Globus pallidus (tissue), 1 donor: ENCODE measurements around the gene ETNPPL.
A peak's percentile ranks its signal among the peaks of the same experiment; 100 is the strongest.

ENCODE experiments used
- DNase-seq: peaks from one replicate; pipeline ENCODE4 v3.0.0-alpha.2; 2015; ENCODE audit warnings: low spot score

ETNPPL gene

DNA sequence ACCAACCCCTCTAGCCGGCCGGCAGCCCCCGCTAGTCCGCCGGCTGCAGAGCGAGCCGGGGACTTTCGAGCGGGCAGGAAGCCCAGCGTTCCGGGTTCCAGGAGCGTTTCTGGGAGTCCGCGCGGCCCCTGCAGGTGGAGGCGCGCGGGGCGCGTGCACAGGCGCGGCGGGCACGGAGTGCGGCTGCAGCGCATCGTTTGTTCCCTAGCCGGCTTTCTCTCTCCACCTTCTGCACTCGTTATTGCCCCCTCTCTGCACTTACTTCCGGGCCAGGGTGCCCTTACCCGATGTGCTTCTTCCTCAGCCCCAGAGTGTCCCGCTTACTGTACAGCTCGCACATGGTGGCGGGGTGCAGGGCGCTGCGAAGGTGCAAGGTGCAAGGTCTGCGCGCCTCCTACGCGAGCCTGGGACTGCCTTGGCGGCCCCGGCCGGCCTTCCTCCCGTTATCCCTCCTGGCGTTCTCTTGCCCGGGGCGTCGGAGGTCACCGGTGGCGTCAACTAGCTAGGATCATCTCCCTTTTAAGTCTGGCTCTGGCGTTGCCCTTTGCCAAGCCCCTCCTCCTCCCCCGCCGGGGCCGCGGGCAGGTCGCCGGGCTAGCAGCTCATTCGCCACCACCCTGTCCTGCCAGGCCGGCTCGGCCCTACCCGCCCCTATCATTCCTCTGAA is at the start of gene ETNPPL:
Gene ETNPPL (minus strand): TSS at position 495 of the 667 bp plus-strand sequence. CDS start 155 bp downstream, at position 340.
- peak; percentile 46 for DNase-seq

DNA sequence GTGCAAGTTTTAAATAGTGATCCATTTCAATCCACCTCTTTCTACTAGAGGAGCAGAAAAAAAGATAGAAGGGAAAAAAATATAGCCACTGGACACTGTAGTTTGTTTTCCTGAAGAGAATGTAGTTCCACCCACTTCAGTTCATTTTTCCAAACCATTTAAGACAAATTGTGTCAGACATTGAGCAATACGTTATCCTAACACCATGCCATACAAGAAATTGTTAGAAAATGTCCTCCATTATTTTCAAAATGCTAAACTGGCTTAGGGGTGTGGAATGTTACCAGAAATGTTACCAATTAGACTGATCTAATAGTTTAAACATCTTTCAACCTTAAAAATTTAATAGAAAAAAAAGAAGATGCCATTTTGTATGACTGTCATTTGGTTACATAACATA is 48.6 kb upstream of the ETNPPL start:
- DNase-seq = no peak

DNA sequence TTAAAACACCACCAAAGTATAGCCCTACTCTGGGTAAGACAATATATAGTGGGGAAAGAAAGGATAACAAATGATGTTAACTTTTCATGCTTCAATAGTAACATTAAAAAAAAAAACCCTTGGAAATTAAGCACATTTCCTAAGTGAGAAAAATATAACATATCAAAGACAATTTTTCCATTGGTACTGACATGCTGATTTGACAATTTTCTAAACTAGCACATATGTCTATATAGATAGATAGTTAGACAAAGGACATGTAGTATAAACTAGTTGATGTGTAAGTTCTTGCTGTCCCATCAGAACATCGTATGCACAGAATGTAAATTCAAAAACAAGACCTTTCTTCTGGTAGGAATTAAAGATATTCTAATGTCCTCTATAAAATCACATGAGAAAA is 47.2 kb upstream of the ETNPPL start:
- no peak for DNase-seq

DNA sequence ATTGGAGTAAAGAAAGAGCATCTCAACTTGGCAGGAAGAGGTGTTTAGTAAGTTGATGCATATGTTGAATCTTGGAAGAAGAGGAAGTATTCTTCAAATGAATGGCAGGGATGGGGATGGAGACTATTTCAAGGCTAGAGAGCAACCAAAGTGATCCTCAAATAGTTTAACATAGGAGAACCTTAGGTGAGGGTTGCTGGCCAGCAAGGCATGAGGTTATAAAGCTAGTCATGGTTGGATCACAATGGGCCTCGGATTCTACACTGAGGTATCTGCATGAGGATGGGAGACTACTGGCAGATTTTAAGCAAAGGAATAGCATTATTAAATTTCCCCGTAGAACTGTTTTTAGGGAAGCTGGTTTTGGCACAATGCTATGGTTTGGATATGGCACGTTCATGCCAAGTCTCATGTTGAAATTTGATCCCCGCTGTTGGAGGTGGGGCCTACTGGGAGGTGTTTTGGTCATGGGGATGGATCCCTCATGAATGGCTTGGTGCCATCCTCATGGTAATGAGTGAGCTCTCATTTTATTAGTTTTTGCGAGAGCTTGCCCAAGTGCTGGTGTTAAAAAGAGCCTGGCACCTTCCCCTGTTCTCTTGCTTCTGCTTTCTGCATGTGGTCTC is 41.9 kb upstream of the ETNPPL start:
- DNase-seq = no peak

DNA sequence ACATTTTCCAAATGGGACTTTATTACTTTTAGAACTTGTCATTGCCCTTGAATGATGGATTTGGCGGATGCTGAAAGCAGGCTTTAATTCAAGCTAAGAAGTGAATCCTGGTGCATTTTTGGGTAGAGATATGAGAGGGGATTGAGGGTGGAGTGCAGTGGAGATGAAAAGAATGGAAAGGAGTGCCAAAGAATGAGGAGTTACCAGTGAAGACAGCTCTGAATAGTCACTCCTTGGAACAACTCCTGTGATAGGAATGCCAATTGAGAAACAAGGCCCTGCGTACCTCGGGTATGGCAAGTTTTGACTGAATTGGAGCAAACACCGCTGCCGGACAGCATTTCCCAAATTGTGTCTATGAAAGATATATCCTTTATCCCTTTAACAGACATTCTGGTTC is 36.5 kb upstream of the ETNPPL start:
- DNase-seq = no peak

DNA sequence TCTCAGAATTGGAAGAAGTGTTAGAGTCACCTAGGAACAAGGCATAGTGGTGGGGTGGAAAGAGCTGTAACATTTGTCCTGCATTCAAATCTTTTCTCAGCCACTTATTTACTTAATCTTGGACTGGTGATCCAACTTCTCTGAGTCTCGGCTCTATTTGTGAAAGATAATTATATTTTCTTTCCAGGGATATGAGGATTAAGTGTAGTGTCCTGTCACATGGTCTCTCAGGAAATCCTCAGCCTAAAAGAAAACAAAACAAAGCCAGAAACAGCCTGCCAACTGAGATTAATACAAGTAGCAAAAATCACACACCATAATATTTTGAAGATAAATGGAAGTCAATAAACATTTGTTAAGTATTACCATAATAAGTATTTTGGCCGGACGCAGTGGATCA is 33.3 kb upstream of the ETNPPL start:
- no peak for DNase-seq

DNA sequence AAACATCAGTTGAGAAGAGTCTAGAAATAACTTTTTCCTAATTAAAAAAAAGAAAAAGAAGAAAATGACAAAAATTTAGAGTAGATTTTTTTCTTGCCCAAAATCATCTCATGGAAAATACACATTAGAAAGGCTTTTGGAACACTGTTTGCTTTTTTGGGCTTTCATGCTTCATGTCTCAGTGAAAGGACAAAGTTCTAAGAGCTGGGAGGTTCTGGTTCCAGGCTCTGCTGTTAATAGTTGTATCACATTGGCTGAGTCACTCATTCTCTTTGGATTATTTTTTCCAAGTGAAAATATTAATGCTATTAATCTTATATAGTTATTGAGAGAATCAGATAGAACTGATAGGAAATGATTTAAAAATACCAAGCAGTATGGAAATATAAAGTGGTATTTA is 32.9 kb upstream of the ETNPPL start:
- no peak for DNase-seq

DNA sequence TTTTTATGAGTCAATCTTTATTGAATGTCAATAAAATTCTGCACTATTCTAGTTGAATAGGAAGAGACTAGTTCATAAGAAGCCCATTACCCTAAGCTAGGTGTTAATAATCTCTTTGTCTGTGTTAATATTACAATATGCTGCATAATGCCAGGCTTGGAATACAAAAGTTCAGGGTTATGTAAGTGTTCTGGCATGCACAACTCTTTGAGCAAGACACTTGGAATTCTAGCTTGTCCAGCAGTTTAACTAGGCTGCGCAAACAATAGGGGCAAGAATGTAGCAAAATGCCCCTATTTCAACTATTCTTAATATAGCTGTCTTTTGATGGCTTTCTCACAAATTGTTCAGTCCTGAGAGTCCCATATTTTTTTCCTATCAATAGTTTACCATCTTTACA is 31.3 kb upstream of the ETNPPL start:
- DNase-seq = peak; percentile 28

DNA sequence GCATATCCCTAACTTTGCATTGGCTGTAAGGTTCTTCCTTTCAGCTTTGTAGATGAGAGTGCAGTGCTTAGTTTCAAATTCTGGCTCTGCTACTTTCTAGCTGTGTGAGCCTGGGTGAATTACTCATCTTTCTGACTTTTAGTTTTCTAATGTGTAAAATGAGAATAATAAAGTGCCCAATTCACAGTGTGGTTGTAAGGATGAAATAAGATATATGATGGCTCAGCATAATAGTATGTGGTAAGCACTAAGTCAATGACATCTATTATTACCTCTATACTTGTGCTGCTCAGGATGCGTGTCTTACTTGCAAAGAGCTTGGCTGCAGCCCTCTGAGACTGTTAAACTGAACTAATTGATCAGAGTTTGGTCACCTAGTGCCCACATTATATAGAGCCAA is 30.6 kb upstream of the ETNPPL start:
- DNase-seq = no peak

DNA sequence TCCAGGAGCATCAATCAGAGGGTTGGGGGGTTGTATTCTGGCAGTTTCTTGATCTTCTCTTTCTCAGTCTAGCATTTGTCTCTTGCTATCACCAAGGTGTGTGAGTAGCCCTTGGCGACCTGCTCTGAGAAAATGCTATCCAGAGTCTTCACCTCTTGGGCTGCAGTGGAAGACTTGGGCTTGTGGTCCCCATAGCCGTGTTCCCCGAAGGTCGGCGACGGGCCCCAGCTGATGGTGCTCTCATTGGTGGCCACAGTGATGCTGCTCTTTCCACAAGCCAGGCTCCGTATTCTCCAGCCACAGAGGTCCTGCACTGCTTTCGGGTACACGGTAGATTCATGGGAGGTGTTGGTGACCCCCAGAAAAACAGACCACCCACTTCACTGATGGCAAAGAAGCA is 25.9 kb upstream of the ETNPPL start:
- no peak for DNase-seq

DNA sequence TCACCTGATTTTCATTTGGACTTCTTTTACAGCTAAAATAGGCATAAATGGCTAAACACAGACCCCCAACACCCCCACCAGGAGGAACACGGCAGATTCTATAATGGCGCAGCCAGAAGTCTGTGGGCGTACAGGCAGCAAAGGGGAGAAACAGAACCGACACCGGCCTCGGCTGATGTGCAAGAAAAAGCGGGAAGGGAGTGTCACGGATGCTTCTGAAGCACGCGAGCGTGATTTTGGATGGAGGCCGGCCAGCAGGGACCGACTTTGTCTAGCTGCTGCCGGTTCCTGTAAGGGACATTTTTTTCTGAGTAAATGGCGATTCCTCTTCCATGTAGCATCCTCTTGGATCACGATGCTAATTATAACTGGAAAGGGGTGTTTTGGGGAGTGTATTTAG is 24.9 kb upstream of the ETNPPL start:
- no peak for DNase-seq

DNA sequence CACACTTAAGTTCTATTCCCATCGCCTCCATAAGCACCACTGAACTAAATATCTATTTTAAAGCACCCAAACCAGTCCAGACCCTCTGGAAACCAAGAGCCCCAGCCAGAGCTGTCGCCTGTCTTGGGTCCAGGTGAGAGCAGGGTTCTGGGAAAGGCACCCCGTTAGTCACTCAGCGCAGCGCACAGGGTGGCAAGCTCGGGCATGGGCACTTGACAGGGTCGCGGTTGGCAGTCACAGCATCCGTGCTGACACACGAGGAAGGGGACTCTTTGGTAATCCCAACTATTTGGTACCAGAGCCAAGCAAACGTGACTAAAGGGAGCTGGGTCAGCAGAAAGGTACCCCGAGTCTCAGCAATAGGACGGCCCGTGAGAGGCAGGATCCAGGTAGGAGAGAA is 24.3 kb upstream of the ETNPPL start:
- no peak for DNase-seq

DNA sequence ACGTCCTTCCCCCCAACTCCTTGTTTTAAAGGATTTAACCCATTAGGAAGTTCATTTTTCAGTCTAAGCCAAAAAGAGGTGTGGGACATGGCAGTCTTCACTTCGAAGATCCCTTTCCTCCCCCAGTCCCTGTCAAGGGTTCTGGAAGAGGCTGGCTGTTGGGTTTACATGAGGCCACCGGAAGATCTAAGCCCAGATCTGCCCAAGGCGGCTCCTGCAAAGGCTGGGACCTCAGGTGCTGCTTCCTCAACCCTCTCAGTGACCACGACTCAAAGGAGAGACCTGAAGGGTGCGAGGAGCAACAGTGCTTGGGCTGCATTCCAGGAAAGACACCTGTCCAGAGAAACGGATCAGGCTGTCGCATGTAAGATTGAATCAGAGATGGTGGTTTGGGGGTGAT is 23.5 kb upstream of the ETNPPL start:
- DNase-seq = no peak

DNA sequence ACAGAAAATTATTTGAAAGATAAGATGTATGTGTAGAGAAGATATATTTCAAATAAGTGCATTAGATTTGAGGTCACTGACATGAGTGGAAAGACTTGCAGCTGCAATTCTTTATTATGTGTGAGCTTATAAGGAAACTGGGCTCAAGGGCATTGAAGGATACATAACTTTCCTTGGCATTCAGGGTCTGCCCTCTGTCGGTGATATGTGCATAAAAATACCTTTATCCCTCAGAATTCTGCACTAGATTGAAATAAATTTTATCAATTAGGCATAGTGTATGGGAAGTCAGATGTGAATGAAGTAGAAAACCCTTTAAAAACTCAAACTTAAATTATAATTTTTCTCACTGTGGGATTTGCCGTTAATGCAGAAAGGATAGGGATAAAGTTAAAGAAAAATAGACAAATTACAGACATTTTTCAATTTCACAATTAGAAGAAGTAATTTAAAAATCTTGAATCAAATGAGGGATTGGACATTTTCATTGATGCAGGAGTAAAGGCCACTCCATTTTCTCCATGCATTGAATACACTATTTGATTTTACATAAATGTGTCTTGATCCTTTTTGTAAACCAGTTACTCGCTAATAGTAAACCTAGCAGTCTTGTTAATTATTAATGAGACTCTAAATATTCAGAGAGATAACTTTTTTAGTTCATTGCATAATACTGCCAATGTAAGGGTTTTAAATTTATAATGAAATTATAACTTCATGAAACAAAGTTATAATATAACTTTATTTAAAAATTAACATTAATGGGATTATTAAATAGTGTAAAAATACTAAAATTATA is 21.0 kb upstream of the ETNPPL start:
- no peak for DNase-seq

DNA sequence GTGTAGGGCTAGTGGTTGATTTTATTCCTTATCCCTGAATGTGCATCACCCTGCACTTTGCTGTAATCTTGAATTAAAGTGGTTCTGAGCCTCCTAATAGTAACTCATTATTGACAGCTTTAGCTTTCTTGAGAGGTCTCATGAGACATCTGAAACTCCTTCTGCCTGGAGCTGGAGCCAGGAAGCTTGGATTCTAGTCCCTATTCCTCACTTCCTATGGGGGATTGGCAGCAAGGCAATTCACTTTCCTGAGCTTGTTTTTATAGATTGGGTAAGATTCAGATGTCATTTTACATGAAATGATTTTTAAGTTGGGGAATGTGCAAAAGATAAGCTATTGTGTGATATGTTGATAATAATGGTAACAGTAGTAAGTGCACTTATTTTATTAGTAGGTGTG is 17.1 kb upstream of the ETNPPL start:
- no peak for DNase-seq

DNA sequence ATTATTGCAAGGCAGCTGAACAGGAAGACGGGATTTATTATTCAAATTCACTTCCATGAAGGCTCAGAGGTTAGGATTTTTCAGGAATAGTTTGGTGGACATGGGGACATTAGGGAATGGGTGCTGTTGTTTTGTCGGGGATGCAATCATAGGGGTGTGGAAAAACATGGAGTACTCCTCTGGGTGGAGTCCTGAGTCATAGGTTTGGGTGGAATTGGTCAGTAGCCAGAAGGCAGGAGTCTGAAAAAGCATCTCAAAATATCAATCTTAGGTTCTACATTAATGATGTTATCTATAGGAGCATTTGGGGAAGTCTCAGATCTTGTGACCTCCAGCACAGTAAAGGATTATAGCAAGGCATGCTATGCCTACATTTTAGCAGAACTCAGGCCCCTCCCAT is 14.5 kb upstream of the ETNPPL start:
- no peak for DNase-seq

DNA sequence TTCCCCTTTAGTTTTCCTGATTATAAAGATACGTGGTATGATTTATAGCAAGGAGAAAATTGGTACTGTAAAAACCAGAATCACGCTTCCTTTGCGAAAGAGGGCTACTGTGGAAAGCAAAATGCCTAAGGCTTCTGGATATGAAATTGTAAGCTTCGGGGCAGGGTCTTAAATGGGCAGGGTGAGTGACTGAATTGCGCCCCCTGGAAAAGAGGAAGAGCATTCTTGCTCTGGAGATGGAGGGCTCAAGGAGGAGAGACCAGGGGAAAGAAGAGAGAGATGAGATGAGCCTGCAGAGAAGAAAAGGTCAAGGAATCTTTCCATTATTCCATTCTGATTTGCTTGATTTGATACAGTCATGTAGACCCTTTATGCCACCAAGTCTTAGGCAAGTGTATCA is 13.1 kb upstream of the ETNPPL start:
- no peak for DNase-seq

DNA sequence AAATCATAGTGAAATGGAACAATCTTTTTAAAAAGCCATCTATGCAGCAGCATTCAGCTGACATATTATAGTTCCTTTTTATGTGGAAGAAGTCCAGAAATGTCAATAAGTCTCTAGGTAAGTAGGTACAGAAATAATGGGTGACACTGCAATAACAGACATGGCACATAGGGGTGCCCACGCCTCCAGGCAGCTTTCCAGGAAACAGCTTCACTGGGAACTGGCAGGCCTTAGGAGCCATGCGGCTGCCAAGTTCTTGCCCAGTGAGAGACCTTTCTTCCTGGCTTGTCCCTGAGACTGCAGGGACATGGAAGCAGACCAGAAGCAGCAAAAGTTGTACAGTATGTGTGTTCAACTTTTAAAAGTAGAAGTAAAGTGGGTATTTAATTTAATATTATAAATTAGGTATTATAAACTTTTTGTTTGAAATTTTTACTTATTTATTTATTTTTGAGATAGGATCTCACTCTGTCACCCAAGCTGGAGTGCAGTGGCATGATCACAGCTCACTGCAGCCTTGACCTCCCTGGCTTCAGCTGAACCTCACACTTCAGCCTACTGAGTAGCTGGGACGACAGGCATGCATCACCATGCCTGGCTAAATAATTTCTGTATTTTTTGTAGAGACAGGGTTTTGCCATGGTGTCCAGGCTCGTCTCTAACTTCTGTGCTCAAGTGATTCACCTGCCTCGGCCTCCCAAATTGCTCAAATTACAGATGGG is 12.1 kb upstream of the ETNPPL start:
- DNase-seq = peak; percentile 64

DNA sequence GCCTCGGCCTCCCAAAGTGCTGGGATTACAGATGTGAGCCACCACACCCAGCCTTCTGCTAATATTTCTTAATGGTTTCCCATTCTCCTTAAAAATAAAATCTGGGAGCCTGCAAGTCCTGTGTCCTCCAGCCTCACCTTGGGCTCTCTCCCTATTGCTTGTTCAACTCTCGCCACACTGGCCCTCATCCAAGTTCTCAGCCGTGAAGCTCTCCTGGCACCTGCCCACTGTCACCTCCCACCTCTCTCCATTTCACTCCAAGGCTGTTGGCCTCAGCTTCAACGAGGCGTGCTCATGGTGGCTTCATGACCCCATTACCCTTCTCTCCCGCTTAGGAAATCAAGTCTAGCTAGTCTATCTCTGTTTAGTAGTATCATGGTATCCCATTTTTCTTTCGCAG is 9.5 kb upstream of the ETNPPL start:
- DNase-seq = no peak

DNA sequence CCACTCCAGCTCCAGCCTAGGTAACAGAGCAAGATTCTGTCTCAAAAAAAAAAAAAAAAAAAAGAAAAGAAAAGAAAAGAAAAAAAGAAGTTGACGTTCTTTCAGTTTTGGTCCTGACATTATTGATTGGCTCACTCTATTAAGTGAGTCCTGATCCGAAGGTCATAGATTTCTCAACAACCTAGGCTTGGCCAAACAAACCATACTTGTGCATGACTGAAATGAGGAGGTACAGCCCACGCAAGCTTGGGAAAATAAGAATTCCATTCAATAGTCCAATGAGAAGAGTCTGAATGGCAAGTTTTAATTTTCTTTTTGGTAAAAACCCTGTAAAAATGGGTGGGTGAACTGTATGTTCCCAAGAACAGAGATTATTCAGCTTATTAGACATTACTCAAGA is 3.2 kb upstream of the ETNPPL start:
- DNase-seq = no peak

DNA sequence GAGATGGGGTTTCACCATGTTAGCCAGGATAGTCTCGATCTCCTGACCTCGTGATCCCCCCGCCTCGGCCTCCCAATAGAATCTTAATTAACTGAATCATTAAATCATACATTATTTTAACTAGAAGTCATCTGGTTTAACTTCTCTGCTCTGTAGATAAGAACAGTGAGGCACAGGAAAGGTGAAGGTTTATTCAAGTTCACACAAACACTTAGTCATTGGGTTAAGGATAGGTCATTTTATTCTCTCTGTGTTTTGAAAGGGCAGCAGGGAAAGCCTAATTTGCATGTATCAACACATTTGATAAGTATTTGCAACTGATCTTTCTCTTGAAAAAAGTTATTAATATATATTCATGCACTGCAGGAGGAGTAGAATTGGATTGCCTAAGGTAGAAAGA is 1.1 kb upstream of the ETNPPL start:
- no peak for DNase-seq

DNA sequence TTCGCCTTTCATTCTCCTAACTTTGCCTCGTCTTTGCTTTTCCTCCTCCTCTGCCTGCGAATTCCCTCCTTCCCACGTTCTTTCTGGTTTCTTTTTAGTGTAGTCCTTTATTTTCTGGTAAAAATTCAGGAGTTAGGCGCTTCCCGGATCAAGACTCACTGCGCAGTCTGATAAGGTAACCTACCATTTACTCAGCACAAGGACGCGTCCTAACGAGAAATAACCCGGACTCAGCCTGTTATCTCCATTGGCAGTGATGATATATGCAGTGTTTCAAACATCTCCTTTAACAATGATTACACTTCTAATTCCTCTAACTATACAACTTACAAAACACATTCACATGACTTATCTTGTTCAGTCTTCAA is 357 bp upstream of the ETNPPL start:
- DNase-seq = no peak

DNA sequence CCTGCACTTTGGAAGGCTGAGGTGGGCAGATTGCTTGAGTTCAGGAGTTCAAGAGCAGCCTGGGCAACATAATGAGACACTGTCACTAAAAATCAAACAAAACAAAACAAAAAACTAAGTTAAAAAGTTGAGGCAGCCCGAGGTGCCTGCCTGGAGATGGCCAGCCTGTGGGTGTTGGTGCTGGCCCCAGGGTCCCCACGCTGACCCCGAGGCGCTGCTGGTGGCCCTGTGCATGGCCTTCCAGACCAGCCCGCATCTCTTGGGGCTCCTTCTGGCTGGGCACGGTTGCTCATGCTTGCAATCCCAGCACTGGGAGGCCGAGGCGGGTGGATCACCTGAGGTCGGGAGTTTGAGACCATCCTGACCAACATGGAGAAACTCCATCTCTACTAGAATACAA is 4.4 kb downstream of the ETNPPL start:
- DNase-seq = no peak
